ENCODE data around the gene CHI3L1.

The CHI3L1 gene

DNA sequence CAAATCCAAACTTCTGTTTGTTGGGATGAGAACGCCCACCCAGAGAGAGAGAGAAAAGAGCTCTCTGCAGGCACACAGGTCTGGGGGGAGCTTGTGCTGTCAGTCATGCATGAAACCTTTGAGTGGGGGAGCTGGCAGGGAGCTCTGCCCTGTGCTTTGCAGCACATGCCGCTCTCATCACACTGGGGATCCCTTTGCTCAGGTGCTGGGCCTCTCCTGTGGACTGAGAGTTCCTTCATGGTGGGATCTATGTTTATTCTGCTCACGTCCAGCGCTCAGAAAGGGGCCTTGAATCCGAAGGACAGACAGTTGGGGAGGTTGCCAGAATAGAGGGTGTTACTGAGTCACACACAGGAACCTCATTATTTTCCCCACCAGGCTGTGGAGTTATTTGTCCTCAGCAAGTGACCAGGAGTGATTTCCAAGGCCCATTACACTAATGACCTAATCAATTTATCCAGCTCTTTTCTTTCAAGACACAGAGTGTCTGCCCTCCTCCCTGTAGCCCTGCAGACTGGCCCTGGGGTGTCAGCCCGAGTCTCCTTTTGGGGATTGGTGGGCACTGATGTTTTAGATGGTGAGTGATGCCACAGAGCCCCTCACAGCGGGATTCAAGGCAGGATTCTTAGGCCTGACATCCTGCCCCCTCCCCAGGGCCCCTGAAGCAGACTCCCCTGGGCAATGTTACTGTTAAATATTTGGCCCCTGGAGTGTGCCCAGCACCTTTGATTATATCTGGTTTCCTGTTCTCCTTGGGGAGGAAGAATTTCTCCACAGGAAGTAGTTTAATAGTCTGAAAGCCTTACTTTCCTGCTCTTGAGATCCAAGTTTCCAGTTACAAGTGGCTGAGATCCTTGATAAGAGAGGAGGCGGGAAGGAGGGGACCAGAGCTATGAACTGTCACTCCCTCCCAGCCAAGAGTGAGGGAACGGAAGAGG, 33.2 kb downstream of the CHI3L1 start:
- Histone ChIP-seq H3K4me3 (no peak overlapping the region), H3K27me3 (ENCODE audit: low read depth) (no peaks in the 10 kb centered on the region), H3K9me3 (no peaks in the 10 kb centered on the region), H3K36me3 (replicated peaks) (no peaks in the 10 kb centered on the region), H3K4me1 (peaks cover under 1% of the 10 kb centered on the region)
- no peak for DNase-seq (ENCODE audit: low spot score in 2 of 2)
- in situ Hi-C loops (cut with MboI; ENCODE audit: low sequenced_read_pairs) = no loop called here

DNA sequence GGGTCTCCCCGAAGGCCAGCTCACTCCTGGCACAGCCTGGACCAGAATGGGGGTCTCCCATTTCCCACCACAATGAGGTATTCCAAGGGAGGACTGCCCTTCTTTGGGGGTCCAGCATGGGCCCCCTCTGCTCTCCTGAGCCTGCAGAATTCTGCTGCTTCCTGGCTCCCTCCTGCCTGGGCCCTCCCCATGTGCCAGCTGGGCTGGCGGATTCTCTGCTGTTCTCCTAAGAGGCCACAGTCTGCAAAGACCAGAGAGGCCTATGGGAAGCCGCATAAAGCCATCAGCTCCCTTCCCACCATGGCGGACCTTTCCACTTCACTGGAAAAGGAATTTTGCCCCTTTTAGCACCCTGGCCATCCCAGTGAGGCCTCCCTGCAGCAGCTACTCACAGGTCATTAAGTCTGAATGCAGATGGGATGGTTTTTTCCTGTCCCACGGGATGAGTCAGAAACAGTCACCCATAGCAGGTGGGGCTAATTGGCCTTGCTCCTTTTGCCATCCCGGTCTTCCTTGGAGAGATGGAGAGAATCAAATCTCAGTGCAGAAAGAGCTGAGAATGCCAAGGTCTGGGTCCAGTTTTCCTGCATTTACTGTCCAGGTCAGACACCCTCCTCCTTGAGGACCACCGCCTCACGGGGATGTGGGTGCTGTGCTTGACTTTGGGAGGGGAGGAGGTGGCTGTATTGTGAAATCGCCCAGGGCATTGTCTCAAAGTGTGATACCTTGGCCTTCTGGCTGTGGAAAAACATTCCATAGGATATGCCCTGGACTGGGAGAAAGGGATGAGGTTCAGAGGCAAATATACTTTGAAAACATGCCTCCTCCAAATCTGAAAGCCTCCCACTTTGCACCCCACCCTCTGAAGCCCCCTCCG, 34.1 kb downstream of the CHI3L1 start:
- Histone ChIP-seq H3K4me1 (peaks cover 9% of the 10 kb centered on the region), H3K9me3 (no peaks in the 10 kb centered on the region), H3K36me3 (replicated peaks) (no peaks in the 10 kb centered on the region), H3K4me3 (no peak overlapping the region), H3K27me3 (ENCODE audit: low read depth) (no peaks in the 10 kb centered on the region)
- in situ Hi-C loops (cut with MboI; ENCODE audit: low sequenced_read_pairs) = no loop called here
- DNase-seq (ENCODE audit: low spot score in 2 of 2) = no peak

- no peaks in the 10 kb centered on the region for H3K27me3 ChIP-seq (ENCODE audit: low read depth)
- H3K4me3 ChIP-seq = no peak overlapping the region
- H3K4me1 ChIP-seq = peaks cover 17% of the 10 kb centered on the region
- in situ Hi-C loops (cut with MboI; ENCODE audit: low sequenced_read_pairs) = no loop called here
- no peaks in the 10 kb centered on the region for H3K36me3 ChIP-seq (replicated peaks)
- H3K9me3 ChIP-seq = no peaks in the 10 kb centered on the region
- DNase-seq (ENCODE audit: low spot score in 2 of 2) = no peak
Observed at GRCh38 chr1:203151362-203152157, 34.9 kb downstream of the CHI3L1 start.

DNA sequence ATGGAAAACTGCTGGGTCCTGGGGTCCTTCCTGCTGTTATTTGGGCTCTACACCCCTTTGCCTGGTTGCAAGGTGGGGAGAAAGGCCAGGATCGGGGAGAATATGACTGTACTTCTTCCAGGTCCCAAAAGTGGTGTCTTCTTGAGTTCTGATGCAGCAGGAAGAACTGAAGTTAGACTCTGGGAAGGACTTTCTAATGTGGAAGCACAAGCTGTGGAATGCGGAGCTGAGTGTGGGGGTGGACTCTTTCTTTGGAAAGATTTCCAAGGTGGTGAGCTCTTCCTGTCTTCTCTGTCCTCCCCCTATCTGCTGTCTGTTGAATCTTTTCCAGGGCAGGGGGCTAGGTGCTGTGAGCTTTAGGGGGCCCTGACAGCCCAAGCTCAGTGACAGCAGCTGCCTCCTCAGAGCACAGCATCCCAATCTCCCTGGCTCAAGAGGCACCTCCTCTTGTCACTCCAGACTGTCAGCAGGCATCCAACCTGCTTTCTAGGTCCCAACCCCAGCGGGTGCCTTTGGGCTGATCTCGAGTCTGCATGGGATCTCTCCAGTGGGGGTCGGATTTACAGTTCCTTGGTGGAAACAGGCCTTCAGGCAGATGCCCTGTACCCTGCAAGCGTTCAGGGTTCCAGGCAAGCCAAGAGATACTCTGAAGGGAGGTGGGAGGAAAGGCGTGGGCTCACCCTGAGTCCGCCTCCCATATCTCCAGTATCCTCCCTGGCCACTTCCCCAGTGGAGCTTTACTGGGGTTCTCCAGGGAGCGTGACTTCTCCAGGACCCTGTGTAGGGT, 35.8 kb downstream of the CHI3L1 start:
- Histone ChIP-seq H3K4me1 (peaks cover 17% of the 10 kb centered on the region), H3K36me3 (replicated peaks) (no peaks in the 10 kb centered on the region), H3K4me3 (no peak overlapping the region), H3K27me3 (ENCODE audit: low read depth) (no peaks in the 10 kb centered on the region), H3K9me3 (no peaks in the 10 kb centered on the region)
- in situ Hi-C loops (cut with MboI; ENCODE audit: low sequenced_read_pairs) = no loop called here
- DNase-seq (ENCODE audit: low spot score in 2 of 2) = no peak

- in situ Hi-C loops (cut with MboI; ENCODE audit: low sequenced_read_pairs) = no loop called here
- Histone ChIP-seq H3K4me1 (peaks cover 17% of the 10 kb centered on the region), H3K36me3 (replicated peaks) (no peaks in the 10 kb centered on the region), H3K9me3 (no peaks in the 10 kb centered on the region), H3K27me3 (ENCODE audit: low read depth) (no peaks in the 10 kb centered on the region), H3K4me3 (no peak overlapping the region)
- no peak for DNase-seq (ENCODE audit: low spot score in 2 of 2)
Observed at GRCh38 chr1:203149188-203149840, 37.2 kb downstream of the CHI3L1 start.

- DNase-seq (ENCODE audit: low spot score in 2 of 2) = no peak
- H3K4me1 ChIP-seq = peaks cover 17% of the 10 kb centered on the region
- in situ Hi-C loops (cut with MboI; ENCODE audit: low sequenced_read_pairs) = no loop called here
Observed at GRCh38 chr1:203148579-203148978, 37.9 kb downstream of the CHI3L1 start.

DNA sequence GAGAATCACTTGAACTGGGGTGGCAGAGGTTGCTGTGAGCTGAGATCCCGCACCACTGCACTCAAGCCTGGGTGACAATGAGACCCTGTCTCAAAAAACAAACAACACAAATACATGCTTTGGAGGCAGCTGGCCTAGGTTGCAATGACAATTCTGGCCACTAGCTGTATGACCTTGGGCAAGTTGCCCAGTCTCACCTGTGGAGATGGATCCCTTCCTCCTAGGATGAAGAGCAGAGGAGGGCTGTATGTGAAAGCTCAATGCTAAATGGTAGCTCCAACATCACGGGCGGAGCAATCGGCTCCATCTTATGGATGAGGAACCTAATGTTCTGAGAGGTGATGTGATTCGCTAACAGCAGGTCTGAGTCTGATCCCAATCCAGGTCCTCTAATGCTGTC, 38.4 kb downstream of the CHI3L1 start:
- H3K9me3 ChIP-seq = no peaks in the 10 kb centered on the region
- H3K4me1 ChIP-seq = peaks cover 17% of the 10 kb centered on the region
- DNase-seq (ENCODE audit: low spot score in 2 of 2) = peak in 1 of 2 experiments; percentile 41
- H3K27me3 ChIP-seq (ENCODE audit: low read depth) = no peaks in the 10 kb centered on the region
- no peak overlapping the region for H3K4me3 ChIP-seq
- in situ Hi-C loops (cut with MboI; ENCODE audit: low sequenced_read_pairs) = no loop called here
- no peaks in the 10 kb centered on the region for H3K36me3 ChIP-seq (replicated peaks)

More at GRCh38 chr1:203148579-203148978, 37.9 kb downstream of the CHI3L1 start:
- H3K36me3 ChIP-seq (replicated peaks) = no peaks in the 10 kb centered on the region
- no peaks in the 10 kb centered on the region for H3K27me3 ChIP-seq (ENCODE audit: low read depth)
- H3K9me3 ChIP-seq = no peaks in the 10 kb centered on the region
- no peak overlapping the region for H3K4me3 ChIP-seq

- H3K27me3 ChIP-seq (ENCODE audit: low read depth) = no peaks in the 10 kb centered on the region
- in situ Hi-C loops (cut with MboI; ENCODE audit: low sequenced_read_pairs) = no loop called here
- DNase-seq (ENCODE audit: low spot score in 2 of 2) = peak; percentile 60 to 79
- H3K4me3 ChIP-seq = no peak overlapping the region
- no peaks in the 10 kb centered on the region for H3K36me3 ChIP-seq (replicated peaks)
- no peaks in the 10 kb centered on the region for H3K9me3 ChIP-seq
- H3K4me1 ChIP-seq = peaks cover 17% of the 10 kb centered on the region
Observed at GRCh38 chr1:203147376-203147775, 39.1 kb downstream of the CHI3L1 start.

DNA sequence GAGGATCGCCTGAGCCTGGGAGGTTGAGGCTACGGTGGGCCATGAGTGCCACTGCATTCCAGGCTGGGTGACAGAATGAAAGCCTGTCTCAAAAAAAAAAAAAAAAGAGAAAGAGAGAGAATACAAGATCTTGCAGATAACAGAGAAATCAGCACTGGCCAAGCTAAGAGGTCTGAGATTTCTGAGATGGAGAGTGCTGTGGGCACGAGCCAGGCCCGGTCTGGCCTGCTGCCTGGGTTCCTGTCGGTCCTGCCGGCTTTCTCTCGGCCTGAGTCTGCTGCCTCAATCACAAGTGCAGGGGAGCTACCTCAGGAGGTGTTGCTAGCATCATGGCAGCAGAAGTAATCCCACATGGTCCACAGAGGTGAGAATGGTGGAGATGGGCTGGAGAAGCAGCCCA, 40.0 kb downstream of the CHI3L1 start:
- in situ Hi-C loops (cut with MboI; ENCODE audit: low sequenced_read_pairs) = no loop called here
- no peak for DNase-seq (ENCODE audit: low spot score in 2 of 2)
- H3K9me3 ChIP-seq = no peaks in the 10 kb centered on the region
- no peaks in the 10 kb centered on the region for H3K36me3 ChIP-seq (replicated peaks)
- peaks cover 17% of the 10 kb centered on the region for H3K4me1 ChIP-seq
- H3K27me3 ChIP-seq (ENCODE audit: low read depth) = no peaks in the 10 kb centered on the region
- no peak overlapping the region for H3K4me3 ChIP-seq

- DNase-seq (ENCODE audit: low spot score in 2 of 2) = no peak
- H3K36me3 ChIP-seq (replicated peaks) = no peaks in the 10 kb centered on the region
- no peaks in the 10 kb centered on the region for H3K9me3 ChIP-seq
- in situ Hi-C loops (cut with MboI; ENCODE audit: low sequenced_read_pairs) = no loop called here
- H3K27me3 ChIP-seq (ENCODE audit: low read depth) = no peaks in the 10 kb centered on the region
- H3K4me3 ChIP-seq = no peak overlapping the region
- peaks cover 17% of the 10 kb centered on the region for H3K4me1 ChIP-seq
Observed at GRCh38 chr1:203146042-203146369, 40.5 kb downstream of the CHI3L1 start.

GRCh38 chr1:203145321-203146041, 41.0 kb downstream of the CHI3L1 start:
- H3K4me3 ChIP-seq = no peak overlapping the region
- no peak for DNase-seq (ENCODE audit: low spot score in 2 of 2)
- H3K27me3 ChIP-seq (ENCODE audit: low read depth) = no peaks in the 10 kb centered on the region
- H3K9me3 ChIP-seq = no peaks in the 10 kb centered on the region
- in situ Hi-C loops (cut with MboI; ENCODE audit: low sequenced_read_pairs) = no loop called here
- H3K4me1 ChIP-seq = peaks cover 17% of the 10 kb centered on the region
- H3K36me3 ChIP-seq (replicated peaks) = no peaks in the 10 kb centered on the region

GRCh38 chr1:203144661-203145060, 41.8 kb downstream of the CHI3L1 start:
- Histone ChIP-seq H3K4me3 (no peak overlapping the region), H3K27me3 (ENCODE audit: low read depth) (no peaks in the 10 kb centered on the region), H3K9me3 (no peaks in the 10 kb centered on the region), H3K36me3 (replicated peaks) (no peaks in the 10 kb centered on the region), H3K4me1 (peaks cover 17% of the 10 kb centered on the region)
- in situ Hi-C loops (cut with MboI; ENCODE audit: low sequenced_read_pairs) = no loop called here
- no peak for DNase-seq (ENCODE audit: low spot score in 2 of 2)

Data from HAP-1 (cell line).